SU-DHL-6 (cell line): Measurements from ENCODE around the gene PFDN1.

Source experiments
- EZH2phosphoT487 ChIP-seq: fragments of 200-600 bp; sonication (generic), shearing (Covaris generic); conservative IDR thresholded peaks from 2 replicates; pipeline ENCODE4 v1.6.1; 2018; ENCODE audit warnings: mild to moderate bottlenecking, antibody characterized with exemption, low read length, moderate library complexity, mixed read lengths
- TF ChIP-seq, protein P1 (sequence below): fragments of 200-600 bp; sonication (generic); IDR thresholded peaks from one replicate; pipeline ENCODE4 v1.5.1; 2017; ENCODE audit warnings: antibody characterized with exemption, mild to moderate bottlenecking, low read length, moderate library complexity; ENCODE audit not compliant: insufficient read depth, poor library complexity, severe bottlenecking

DNA sequence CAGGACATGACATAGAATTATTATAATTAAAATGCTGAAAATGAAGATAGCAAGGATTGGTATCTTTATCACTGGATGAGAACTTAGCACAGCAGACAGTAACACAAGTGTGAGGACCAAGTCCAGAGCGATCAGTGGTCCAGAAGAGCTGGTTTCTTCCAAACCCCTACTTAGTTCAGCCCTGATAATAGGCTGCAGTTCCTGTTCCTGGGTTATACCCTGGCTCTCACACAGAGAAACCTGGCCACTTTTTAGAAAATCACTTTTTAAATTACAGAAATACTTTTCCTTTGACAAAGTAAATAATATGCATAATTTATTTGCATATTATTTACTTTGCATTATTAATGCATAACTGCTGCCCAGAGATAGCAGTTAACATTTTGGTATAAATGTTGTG, 87.6 kb downstream of the PFDN1 start:
- TF ChIP-seq, protein P1, sequence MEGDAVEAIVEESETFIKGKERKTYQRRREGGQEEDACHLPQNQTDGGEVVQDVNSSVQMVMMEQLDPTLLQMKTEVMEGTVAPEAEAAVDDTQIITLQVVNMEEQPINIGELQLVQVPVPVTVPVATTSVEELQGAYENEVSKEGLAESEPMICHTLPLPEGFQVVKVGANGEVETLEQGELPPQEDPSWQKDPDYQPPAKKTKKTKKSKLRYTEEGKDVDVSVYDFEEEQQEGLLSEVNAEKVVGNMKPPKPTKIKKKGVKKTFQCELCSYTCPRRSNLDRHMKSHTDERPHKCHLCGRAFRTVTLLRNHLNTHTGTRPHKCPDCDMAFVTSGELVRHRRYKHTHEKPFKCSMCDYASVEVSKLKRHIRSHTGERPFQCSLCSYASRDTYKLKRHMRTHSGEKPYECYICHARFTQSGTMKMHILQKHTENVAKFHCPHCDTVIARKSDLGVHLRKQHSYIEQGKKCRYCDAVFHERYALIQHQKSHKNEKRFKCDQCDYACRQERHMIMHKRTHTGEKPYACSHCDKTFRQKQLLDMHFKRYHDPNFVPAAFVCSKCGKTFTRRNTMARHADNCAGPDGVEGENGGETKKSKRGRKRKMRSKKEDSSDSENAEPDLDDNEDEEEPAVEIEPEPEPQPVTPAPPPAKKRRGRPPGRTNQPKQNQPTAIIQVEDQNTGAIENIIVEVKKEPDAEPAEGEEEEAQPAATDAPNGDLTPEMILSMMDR = no peak
- no peak for TF ChIP-seq EZH2phosphoT487
